CD4-positive, alpha-beta memory T cell (primary cell): ENCODE data around the gene PILRB. TPM values are rescaled to one million over a fixed set of nuclear protein-coding genes. Genes with fewer than 3 reads are reported as not detected.
A peak's percentile ranks its signal among the peaks of the same experiment; 100 is the strongest.
"Not testable (repeated sequence)": the region's sequence is repeated elsewhere in the genome, so short reads cannot be mapped to it uniquely, and the experiment has no call there.

Experiments
- CTCF ChIA-PET: fragments of 350-600 bp; sonication (Branson Sonifier 250); formaldehyde crosslinking; loops from one replicate; lab custom pipeline; 2021; ENCODE audit warnings: inconsistent platforms; ENCODE audit not compliant: partially characterized antibody; lab: Charles Lee
- POLR2A ChIA-PET: fragments of 350-600 bp; sonication (Branson Sonifier 250); formaldehyde crosslinking; loops from one replicate; lab custom pipeline; 2021; ENCODE audit not compliant: partially characterized antibody; lab: Charles Lee
- DNase-seq, 5 donors: peaks; one replicate each; pipeline versions ENCODE4 v3.0.0 to v3.0.0-alpha.2; 2020 to 2022; ENCODE audit warnings: mixed read lengths in 1 of 5
- H3K27ac ChIP-seq: one replicate; pipeline ENCODE4 v1.7.0; 2013; ENCODE audit warnings: low read depth, low read length
- H3K27me3 ChIP-seq: 2 replicates; pipeline ENCODE4 v1.7.0; 2013; ENCODE audit warnings: mild to moderate bottlenecking, low read length, moderate library complexity; ENCODE audit not compliant: insufficient read depth
- H3K36me3 ChIP-seq: 2 replicates; pipeline ENCODE4 v1.7.0; 2013; ENCODE audit warnings: mild to moderate bottlenecking, low read length, moderate library complexity; ENCODE audit not compliant: insufficient read depth
- H3K4me1 ChIP-seq: 2 replicates; pipeline ENCODE4 v1.7.0; 2013; ENCODE audit warnings: mild to moderate bottlenecking, low read length, moderate library complexity; ENCODE audit not compliant: insufficient read depth
- H3K4me3 ChIP-seq, 2 donors: one replicate each; pipeline ENCODE4 v1.7.0; 2013; ENCODE audit warnings: low read length in 2 of 2, mild to moderate bottlenecking in 1 of 2
- H3K9me3 ChIP-seq, 2 donors: one replicate each; pipeline ENCODE4 v1.7.0; 2013; ENCODE audit warnings: low read length in 2 of 2, control low read depth in 1 of 2; ENCODE audit not compliant: control insufficient read depth in 1 of 2
- H3K27ac Mint-ChIP-seq, 7 donors: one replicate each; pipeline ENCODE4 v1.8.0; 2020 to 2021; ENCODE audit warnings: mixed read lengths in 7 of 7, mild to moderate bottlenecking in 6 of 7, inconsistent platforms in 3 of 7, moderate library complexity in 3 of 7
- H3K27me3 Mint-ChIP-seq, 2 donors: one replicate each; pipeline ENCODE4 v1.8.0; 2020 to 2021; ENCODE audit warnings: mixed read lengths in 2 of 2
- H3K36me3 Mint-ChIP-seq, 2 donors: one replicate each; pipeline ENCODE4 v1.8.0; 2020 to 2021; ENCODE audit warnings: mixed read lengths in 2 of 2, inconsistent platforms in 1 of 2, mild to moderate bottlenecking in 1 of 2
- H3K4me1 Mint-ChIP-seq, 4 donors: one replicate each; pipeline ENCODE4 v1.8.0; 2020 to 2021; ENCODE audit warnings: mixed read lengths in 4 of 4, mild to moderate bottlenecking in 1 of 4
- H3K4me3 Mint-ChIP-seq, 8 donors: one replicate each; pipeline ENCODE4 v1.8.0; 2020 to 2021; ENCODE audit warnings: mixed read lengths in 8 of 8, mild to moderate bottlenecking in 7 of 8, moderate library complexity in 6 of 8, inconsistent platforms in 3 of 8
- H3K9me3 Mint-ChIP-seq, 8 donors: one replicate each; pipeline ENCODE4 v1.8.0; 2020 to 2021; ENCODE audit warnings: mixed read lengths in 8 of 8, mild to moderate bottlenecking in 5 of 8, inconsistent platforms in 3 of 8, moderate library complexity in 1 of 8
- intact Hi-C: fragments of 100-400 bp; cut with micrococcal nuclease; formaldehyde crosslinking; loops from one replicate; pipeline ENCODE4 v1.15.1; 2023
- polyA plus RNA-seq, 2 donors: library from polyadenylated mRNA; unstranded; fragments of 300-500 nt; fragmentation: Illumina TruSeq; gene quantifications; one replicate each; pipeline ENCODE4 v1.2.3, GENCODE V29; 2021
- total RNA-seq, 2 experiments: library from RNA; stranded (reverse); gene quantifications; one replicate each; pipeline ENCODE4 v1.2.3, GENCODE V29; 2021

The PILRB gene
- total and polyA plus RNA-seq, 4 experiments from 2014 or later = 1.1 to 117 (median 54.7) TPM

GRCh38 chr7:100370303-100370702, 12.4 kb downstream of the PILRB start:
- H3K27ac Mint-ChIP-seq = peak overlapping the region in 3 of 7 donors; percentile 27 to 76 (median 48)
- no peak overlapping the region for H3K27ac ChIP-seq
- no peaks in the 10 kb centered on the region for H3K27me3 Mint-ChIP-seq
- intact Hi-C loops = no loop called here
- H3K9me3 ChIP-seq = no peaks in the 10 kb centered on the region
- peaks cover 0 to 1% (median 0%) of the 10 kb centered on the region in 8 donors for H3K9me3 Mint-ChIP-seq
- no peak overlapping the region for H3K4me3 ChIP-seq
- ChIA-PET POLR2A (no interaction called here), CTCF (no interaction called here)
- DNase-seq = no peak
- H3K27me3 ChIP-seq = no peaks in the 10 kb centered on the region
- H3K4me3 Mint-ChIP-seq = no peak overlapping the region
- peaks cover 9 to 27% (median 16%) of the 10 kb centered on the region in 4 donors for H3K4me1 Mint-ChIP-seq
- H3K4me1 ChIP-seq = peaks cover 13% of the 10 kb centered on the region
- peaks cover 3 to 9% of the 10 kb centered on the region in 2 donors for H3K36me3 Mint-ChIP-seq
- H3K36me3 ChIP-seq = no peaks in the 10 kb centered on the region

- H3K4me1 Mint-ChIP-seq = peaks cover 9 to 22% (median 14%) of the 10 kb centered on the region in 4 donors
- H3K27ac ChIP-seq = no peak overlapping the region
- H3K4me3 Mint-ChIP-seq = no peak overlapping the region
- intact Hi-C loops = no loop called here
- ChIA-PET POLR2A (no interaction called here), CTCF (no interaction called here)
- peaks cover 9% of the 10 kb centered on the region for H3K4me1 ChIP-seq
- H3K27me3 Mint-ChIP-seq = no peaks in the 10 kb centered on the region
- DNase-seq = no peak
- peaks cover 3 to 8% of the 10 kb centered on the region in 2 donors for H3K36me3 Mint-ChIP-seq
- peaks cover 0 to 1% (median 0%) of the 10 kb centered on the region in 8 donors for H3K9me3 Mint-ChIP-seq
- no peaks in the 10 kb centered on the region for H3K9me3 ChIP-seq
- peak overlapping the region in 3 of 7 donors; percentile 19 to 65 (median 24) for H3K27ac Mint-ChIP-seq
- H3K36me3 ChIP-seq = no peaks in the 10 kb centered on the region
- H3K27me3 ChIP-seq = no peaks in the 10 kb centered on the region
- H3K4me3 ChIP-seq = no peak overlapping the region
These were observed 12.8 kb downstream of the PILRB start for GRCh38 chr7:100370746-100371145.

GRCh38 chr7:100371561-100372171, 13.7 kb downstream of the PILRB start:
- DNase-seq = no peak
- H3K27ac Mint-ChIP-seq = peak overlapping the region in 3 of 7 donors; percentile 29 to 65 (median 36)

GRCh38 chr7:100372256-100372655, 14.3 kb downstream of the PILRB start:
- no peak overlapping the region for H3K4me3 ChIP-seq
- H3K4me3 Mint-ChIP-seq = no peak overlapping the region

More at GRCh38 chr7:100371561-100372171, 13.7 kb downstream of the PILRB start:
- no peak overlapping the region for H3K27ac ChIP-seq
- peaks cover 2 to 13% (median 7%) of the 10 kb centered on the region in 4 donors for H3K4me1 Mint-ChIP-seq
- intact Hi-C loops = no loop called here
- H3K36me3 ChIP-seq = no peaks in the 10 kb centered on the region
- H3K9me3 Mint-ChIP-seq = peaks cover 0 to 1% (median 0%) of the 10 kb centered on the region in 8 donors
- H3K4me1 ChIP-seq = peaks cover under 1% of the 10 kb centered on the region
- no peaks in the 10 kb centered on the region for H3K9me3 ChIP-seq
- CTCF ChIA-PET = no interaction called here
- no peaks in the 10 kb centered on the region for H3K27me3 Mint-ChIP-seq
- no peak overlapping the region for H3K4me3 ChIP-seq
- H3K27me3 ChIP-seq = no peaks in the 10 kb centered on the region
- H3K36me3 Mint-ChIP-seq = peaks cover 2 to 3% of the 10 kb centered on the region in 2 donors
- H3K4me3 Mint-ChIP-seq = no peak overlapping the region
- POLR2A ChIA-PET = no interaction called here

GRCh38 chr7:100372694-100373093, 14.8 kb downstream of the PILRB start:
- CTCF ChIA-PET = no interaction called here
- Mint-ChIP-seq H3K9me3 (no peaks in the 10 kb centered on the region), H3K4me1 (peaks cover 0 to 5% (median 2%) of the 10 kb centered on the region in 4 donors), H3K4me3 (no peak overlapping the region), H3K27me3 (no peaks in the 10 kb centered on the region), H3K36me3 (peaks cover 0 to 2% of the 10 kb centered on the region in 2 donors), H3K27ac (peak overlapping the region in 1 of 7 donors; percentile 65)
- no peak for DNase-seq
- H3K4me1 ChIP-seq = no peaks in the 10 kb centered on the region
- H3K9me3 ChIP-seq = no peaks in the 10 kb centered on the region
- no peaks in the 10 kb centered on the region for H3K27me3 ChIP-seq
- no peak overlapping the region for H3K27ac ChIP-seq
- POLR2A ChIA-PET = no interaction called here
- H3K36me3 ChIP-seq = no peaks in the 10 kb centered on the region
- intact Hi-C loops = no loop called here
- H3K4me3 ChIP-seq = no peak overlapping the region

More at GRCh38 chr7:100372256-100372655, 14.3 kb downstream of the PILRB start:
- H3K27me3 Mint-ChIP-seq = no peaks in the 10 kb centered on the region
- no peaks in the 10 kb centered on the region for H3K9me3 ChIP-seq
- H3K27ac ChIP-seq = no peak overlapping the region
- H3K4me1 Mint-ChIP-seq = peaks cover 0 to 7% (median 3%) of the 10 kb centered on the region in 4 donors
- intact Hi-C loops = no loop called here
- peaks cover 1 to 2% of the 10 kb centered on the region in 2 donors for H3K36me3 Mint-ChIP-seq
- H3K27me3 ChIP-seq = no peaks in the 10 kb centered on the region
- no peak for DNase-seq
- peaks cover 0 to under 1% (median 0%) of the 10 kb centered on the region in 8 donors for H3K9me3 Mint-ChIP-seq
- H3K36me3 ChIP-seq = no peaks in the 10 kb centered on the region
- no peaks in the 10 kb centered on the region for H3K4me1 ChIP-seq
- H3K27ac Mint-ChIP-seq = peak overlapping the region in 2 of 7 donors; percentile 36 to 65
- ChIA-PET CTCF (no interaction called here), POLR2A (no interaction called here)

GRCh38 chr7:100373261-100373831, 15.4 kb downstream of the PILRB start, which contains the start of gene PILRA:
PILRA (plus strand) TSS chr7:100373487; CDS start chr7:100373657, 170 bp downstream.
- Histone ChIP-seq H3K27ac (no peak within 1 kb of the TSS), H3K27me3 (no peaks in the 10 kb centered on the region), H3K9me3 (no peaks in the 10 kb centered on the region), H3K36me3 (no peaks in the 10 kb centered on the region), H3K4me1 (no peaks in the 10 kb centered on the region), H3K4me3 (no peak within 1 kb of the TSS)
- no peaks in the 10 kb centered on the region for H3K27me3 Mint-ChIP-seq
- no peak for DNase-seq
- CTCF ChIA-PET = no interaction called here
- POLR2A ChIA-PET = no interaction called here
- intact Hi-C loops = no loop called here
- H3K9me3 Mint-ChIP-seq = no peaks in the 10 kb centered on the region
- peaks cover 2% of the 10 kb centered on the region in 2 donors for H3K36me3 Mint-ChIP-seq
- no peak within 1 kb of the TSS for H3K4me3 Mint-ChIP-seq
- peak within 1 kb of the TSS in 2 of 7 donors; percentile 36 to 65 for H3K27ac Mint-ChIP-seq
- H3K4me1 Mint-ChIP-seq = peaks cover 0 to 5% (median 2%) of the 10 kb centered on the region in 4 donors

- H3K27me3 ChIP-seq, H3K4me1 Mint-ChIP-seq, H3K27ac Mint-ChIP-seq, H3K27me3 Mint-ChIP-seq, DNase-seq, intact Hi-C loops, H3K36me3 Mint-ChIP-seq, CTCF ChIA-PET, H3K9me3 Mint-ChIP-seq, H3K27ac ChIP-seq, H3K4me1 ChIP-seq, POLR2A ChIA-PET, H3K4me3 ChIP-seq, H3K36me3 ChIP-seq, H3K4me3 Mint-ChIP-seq, H3K9me3 ChIP-seq: not testable (repeated sequence)
These were observed 16.1 kb downstream of the PILRB start for GRCh38 chr7:100373870-100374598.
